HG03045 (cell line): Measurements from ENCODE around the gene PLXNA1.

Experiments
- ATAC-seq: cut with Tn5 transposase; IDR thresholded peaks from one replicate; pipeline ENCODE4 v1.9.1; 2021; ENCODE audit warnings: mild to moderate bottlenecking, moderate library complexity; ENCODE audit not compliant: unreplicated experiment

Gene PLXNA1

GRCh38 chr3:126985132-126985985, 2.4 kb downstream of the PLXNA1 start:
- no peak for ATAC-seq

- no peak for ATAC-seq
Measured at GRCh38 chr3:126986001-126986400, 3.1 kb downstream of the PLXNA1 start.

GRCh38 chr3:126987129-126987528, 4.2 kb downstream of the PLXNA1 start:
- no peak for ATAC-seq

GRCh38 chr3:126987596-126987995, 4.7 kb downstream of the PLXNA1 start:
- ATAC-seq, result no peak

GRCh38 chr3:126988451-126989021, 5.6 kb downstream of the PLXNA1 start:
- no peak for ATAC-seq

DNA sequence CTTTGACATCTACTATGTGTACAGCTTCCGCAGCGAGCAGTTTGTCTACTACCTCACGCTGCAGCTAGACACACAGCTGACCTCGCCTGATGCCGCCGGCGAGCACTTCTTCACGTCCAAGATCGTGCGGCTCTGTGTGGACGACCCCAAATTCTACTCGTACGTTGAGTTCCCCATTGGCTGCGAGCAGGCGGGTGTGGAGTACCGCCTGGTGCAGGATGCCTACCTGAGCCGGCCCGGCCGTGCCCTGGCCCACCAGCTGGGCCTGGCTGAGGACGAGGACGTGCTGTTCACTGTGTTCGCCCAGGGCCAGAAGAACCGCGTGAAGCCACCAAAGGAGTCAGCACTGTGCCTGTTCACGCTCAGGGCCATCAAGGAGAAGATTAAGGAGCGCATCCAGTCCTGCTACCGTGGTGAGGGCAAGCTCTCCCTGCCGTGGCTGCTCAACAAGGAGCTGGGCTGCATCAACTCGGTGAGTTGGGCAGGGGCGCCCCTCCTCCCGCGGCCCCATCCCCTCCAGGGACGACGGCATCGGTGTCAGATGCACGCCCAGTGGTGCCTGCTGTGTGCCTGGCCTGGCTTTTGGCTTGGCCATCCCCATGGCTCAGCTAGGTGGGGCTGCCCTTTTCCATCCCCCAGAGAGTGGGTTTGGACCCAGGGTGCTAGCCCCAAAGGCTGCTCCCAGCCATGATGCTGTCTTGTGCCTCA, 6.6 kb downstream of the PLXNA1 start:
- ATAC-seq, result no peak

GRCh38 chr3:126990024-126990700, 7.2 kb downstream of the PLXNA1 start:
- no peak for ATAC-seq

GRCh38 chr3:126990890-126991289, 8.0 kb downstream of the PLXNA1 start:
- no peak for ATAC-seq

DNA sequence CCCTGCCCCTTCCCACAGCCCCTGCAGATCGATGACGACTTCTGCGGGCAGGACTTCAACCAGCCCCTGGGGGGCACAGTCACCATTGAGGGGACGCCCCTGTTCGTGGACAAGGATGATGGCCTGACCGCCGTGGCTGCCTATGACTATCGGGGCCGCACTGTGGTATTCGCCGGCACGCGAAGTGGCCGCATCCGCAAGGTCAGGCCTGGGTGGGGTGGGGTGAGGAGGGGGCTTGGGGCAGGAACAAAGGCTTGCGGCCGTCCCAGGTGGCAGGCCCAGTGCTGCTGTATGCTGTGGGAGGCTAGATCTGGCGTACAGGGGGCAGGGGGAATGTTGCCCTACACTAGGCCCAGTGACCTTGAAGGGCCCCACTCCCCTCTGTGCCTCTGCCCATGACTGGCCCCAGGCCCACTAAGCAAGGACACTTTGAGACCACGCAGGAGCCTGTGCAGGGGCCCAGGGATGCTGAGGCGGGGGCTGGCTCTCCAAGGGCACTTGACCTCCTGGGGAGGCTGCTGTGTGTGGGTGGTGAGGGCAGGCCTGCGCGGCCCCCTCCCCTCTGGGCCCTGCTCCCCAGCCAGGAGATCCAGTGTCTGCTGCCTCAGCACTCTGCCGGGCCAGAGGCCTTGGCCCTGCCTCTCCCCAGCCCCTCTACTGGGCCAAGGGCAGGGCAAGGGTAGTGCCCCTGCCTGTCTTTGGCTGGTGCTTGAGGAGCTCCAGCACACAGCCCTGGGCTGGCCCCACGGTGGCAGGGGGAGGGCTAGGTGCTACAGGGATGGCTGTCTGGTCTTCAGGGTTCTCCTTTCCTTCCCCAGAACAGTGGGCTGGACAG, 8.7 kb downstream of the PLXNA1 start:
- ATAC-seq, result no peak

DNA sequence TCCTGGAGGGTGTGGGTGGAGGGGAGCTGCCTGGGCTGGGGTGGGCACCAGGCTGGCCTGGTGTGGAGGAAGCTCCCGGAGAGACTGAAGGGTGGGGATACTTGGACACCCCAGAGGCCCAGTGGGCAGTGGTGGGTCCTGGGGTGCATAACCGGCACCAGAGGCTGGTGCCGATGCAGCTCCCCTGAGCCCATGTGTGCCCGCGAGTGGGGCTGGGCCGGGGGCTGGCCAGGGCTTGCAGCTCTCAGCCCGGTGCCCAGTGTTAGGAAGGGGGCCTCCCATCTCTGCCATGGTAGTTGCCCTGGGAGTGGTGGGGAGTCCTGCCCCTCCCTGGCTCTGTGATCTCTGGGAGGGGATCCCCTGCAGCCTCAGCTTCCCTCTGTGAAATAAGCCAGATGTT, 9.3 kb downstream of the PLXNA1 start:
- ATAC-seq, result no peak

- no peak for ATAC-seq
Measured at GRCh38 chr3:126992776-126993175, 9.9 kb downstream of the PLXNA1 start.

- no peak for ATAC-seq
Measured at GRCh38 chr3:126993436-126993835, 10.5 kb downstream of the PLXNA1 start.

DNA sequence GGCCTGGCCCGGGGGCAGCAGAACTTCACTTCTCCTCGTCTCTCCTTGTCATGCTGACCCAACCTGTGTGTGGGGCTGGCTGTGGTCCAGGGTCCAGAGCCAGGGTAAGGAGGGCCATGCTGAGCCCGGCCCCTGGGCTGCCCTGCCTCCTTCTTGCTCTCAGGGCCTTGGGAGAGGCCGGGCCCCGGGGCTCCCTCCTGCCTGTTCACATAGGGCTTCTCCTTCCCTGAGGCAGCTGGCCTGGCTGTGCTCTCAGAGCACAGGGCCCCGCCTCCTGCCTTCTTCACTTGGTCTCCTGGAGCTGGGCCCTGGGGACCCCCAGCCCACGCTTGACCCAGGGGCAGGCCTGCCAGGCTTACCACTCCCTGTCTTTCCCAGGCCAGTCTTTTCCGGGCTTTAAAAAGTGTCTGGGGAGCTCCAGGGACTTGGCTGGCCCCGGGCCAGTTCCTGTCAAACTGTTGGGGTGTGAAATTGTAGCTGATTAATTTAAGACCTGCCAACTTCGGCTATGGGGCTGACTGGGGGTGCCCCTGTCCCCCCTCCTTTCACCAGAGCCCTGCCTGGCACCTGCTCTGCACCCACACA, 11.8 kb downstream of the PLXNA1 start:
- ATAC-seq, result no peak

GRCh38 chr3:126995254-126995780, 12.4 kb downstream of the PLXNA1 start:
- no peak for ATAC-seq

DNA sequence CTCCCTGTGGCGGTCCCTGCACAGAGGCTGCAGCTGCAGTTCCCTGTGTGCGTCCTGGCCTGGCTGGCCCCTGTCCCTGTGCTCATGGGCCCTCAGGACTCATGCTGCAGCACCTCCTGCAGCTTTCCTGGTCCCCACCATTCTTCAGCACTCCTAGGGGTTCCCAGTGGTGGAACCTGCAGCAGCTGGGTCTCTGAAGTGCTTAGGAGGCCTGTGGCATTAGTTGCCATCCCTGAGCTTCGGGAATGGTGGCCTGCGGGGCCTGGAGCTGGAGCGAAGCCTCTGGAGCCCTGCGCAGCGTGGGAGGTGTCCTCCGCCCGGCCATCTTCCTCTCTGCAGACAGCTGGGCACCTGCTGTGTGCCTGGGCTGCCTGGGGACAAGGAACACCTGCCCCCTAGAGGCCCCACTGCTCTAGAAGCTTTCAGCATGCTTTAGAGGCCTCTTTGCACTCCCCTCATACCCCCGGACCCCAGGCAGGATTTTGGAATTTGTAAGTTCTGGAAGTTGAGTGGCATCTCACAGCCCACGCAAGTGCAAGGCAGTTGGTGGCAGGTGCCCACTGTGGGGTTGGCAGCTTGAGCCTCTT, 13.1 kb downstream of the PLXNA1 start:
- ATAC-seq, result no peak

DNA sequence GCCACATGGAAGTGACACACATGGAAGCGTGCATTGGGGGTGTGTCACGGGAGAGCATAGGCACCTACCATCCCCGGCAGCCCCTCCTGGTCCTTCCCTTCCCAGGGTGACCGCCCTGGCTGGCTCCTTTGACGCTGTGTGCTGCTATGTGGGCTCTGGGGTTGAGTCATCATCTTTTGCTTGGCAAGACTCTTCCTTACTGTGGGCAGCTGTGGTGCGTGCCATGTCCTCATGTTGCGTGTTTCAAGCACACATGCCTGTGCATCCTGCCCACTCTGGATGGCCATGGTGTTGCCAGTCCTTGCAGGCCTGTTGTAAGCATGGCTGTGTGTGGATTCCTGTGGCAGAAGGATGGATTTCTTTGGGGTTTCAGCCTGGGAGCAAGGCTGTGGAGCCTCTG, 14.0 kb downstream of the PLXNA1 start:
- ATAC-seq, result no peak

- ATAC-seq, result no peak
Measured at GRCh38 chr3:126997455-126998038, 14.6 kb downstream of the PLXNA1 start.

- no peak for ATAC-seq
Measured at GRCh38 chr3:126998320-126998719, 15.4 kb downstream of the PLXNA1 start.

- ATAC-seq, result no peak
Measured at GRCh38 chr3:126998728-126999127, 15.8 kb downstream of the PLXNA1 start.
